ENCODE results near the gene LIN7B.

The LIN7B gene

DNA sequence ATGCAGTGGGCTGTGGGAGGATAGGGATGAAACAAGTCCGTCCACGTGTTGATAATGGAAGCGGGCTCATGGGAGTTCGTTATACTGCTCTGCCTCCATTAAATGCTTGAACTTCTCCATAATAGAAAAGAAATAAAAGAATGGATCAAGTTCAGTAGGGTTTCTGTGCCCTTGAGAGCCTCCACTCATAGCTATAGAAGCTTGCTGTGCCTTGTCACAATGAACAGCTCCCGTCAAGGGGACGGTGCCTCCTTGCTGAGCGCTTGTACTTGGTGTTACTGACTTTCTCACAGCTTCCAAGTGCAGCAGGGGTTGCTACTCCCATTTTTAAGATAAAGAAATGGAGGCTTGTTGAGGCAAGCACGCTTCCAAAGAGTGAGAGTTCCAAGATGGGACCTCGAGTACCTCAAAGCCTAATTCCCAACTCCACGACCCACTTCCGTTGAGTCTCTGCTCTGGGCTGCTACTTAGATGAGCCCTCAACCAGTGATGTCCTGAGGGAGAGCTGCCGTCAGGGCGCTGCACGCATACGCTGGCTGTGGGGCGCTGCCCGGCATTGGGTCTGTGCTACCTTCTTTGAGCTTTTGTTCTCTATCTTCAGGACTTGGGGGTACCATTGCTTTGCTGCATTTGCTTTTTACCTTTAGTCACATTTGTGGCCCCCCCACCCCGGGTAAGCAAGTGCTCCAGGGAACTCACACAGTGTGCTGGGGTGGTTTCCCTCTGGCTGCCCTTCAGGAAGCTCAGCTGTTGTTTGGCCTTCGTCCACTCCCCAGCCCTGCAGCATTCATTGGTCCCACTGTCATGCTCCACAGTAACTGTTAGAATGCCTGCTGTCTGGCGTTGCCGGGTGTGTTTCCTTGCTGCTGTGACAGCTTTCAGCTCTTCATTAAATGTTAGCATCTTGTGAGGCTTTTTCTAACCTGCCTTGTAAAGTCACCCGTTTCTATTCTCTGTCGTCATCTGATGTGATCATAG, 19.4 kb upstream of the LIN7B start:
- DNase-seq (ENCODE audit: low spot score) = no peak

DNA sequence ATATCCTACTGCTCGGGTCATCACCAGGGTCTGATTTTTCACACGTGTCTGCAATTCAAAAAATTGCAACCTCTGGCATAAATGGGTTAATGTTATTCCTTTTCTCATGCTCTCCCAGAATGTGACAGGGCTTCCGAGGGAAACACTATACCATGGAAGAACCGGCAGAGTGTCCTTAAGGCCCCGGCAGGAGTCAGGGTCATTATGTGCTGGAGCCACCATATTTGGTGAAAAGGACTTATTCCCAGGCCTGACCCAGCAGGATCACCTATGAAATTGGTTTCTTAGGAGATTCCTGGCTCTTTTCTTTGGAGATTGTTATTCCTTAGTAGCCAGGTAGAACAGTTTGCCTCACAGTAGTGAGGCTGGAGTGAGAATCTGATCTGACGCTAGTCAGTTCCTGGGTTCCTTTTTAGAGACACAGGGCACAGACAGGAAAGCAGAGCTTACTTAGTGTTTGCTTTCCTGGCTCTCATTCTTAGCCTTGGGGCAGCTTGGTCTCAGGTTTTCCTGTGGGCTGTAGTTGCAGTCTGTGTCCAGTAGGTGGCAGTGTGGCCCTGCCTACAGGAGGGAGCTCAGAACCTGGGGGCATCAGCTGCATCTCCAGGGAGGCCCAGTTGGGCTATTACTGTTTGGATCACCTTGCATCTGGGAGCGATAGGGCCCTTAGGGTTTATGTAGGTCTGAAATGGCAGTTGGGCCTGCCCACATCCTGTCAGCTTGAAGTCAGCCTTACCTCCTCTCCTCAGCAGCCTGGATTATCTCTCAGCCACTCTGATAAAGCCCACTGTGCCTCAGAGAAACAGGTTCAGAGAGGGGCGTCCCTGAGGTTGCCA, 16.5 kb upstream of the LIN7B start:
- peak; percentile 85 for DNase-seq (ENCODE audit: low spot score)

DNA sequence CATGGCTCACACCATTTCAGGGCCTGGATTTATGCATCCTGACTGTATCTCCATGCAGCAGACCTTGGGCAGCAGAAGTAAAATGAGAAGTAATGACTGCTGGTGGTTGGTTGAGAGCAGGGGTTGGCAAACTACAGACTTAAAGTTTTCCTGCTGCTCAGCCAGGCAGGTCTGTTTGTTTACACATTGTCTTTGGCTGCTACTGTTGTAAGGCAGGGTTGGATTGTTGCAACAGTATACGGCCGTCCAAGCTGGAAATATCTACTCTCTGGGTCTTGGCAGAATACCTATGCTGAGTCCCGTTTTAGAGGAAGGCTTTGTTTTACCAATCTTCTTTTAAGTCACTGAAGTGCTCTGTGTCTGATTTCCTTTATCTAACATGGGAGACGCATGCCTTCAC, 15.4 kb upstream of the LIN7B start:
- no peak for DNase-seq (ENCODE audit: low spot score)

GRCh38 chr19:49101160-49101559, 13.0 kb upstream of the LIN7B start:
- DNase-seq (ENCODE audit: low spot score) = no peak

DNA sequence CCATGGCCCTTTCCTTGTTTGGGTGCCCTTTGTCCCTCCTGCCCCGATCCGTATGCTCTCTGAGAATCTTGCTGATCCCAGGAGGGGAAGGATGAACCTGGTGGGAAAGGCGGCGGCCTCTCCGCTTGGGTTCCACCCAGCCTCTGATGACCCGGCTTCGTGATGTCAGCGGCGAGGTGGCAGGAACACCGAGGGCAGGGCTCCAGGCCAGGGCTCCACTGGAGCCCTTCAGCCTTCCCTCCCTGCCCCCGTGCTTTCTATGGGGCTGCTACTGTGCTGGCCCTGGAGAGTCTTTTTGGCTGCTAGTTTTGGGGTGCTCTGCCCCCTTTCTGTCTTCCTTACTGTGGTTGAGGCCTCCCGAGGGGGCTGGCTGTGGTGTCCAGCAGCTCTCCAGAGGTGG, 11.9 kb upstream of the LIN7B start:
- no peak for DNase-seq (ENCODE audit: low spot score)

GRCh38 chr19:49103331-49104085, 10.7 kb upstream of the LIN7B start:
- no peak for DNase-seq (ENCODE audit: low spot score)

GRCh38 chr19:49104229-49104864, 9.8 kb upstream of the LIN7B start:
- peak; percentile 86 for DNase-seq (ENCODE audit: low spot score)

DNA sequence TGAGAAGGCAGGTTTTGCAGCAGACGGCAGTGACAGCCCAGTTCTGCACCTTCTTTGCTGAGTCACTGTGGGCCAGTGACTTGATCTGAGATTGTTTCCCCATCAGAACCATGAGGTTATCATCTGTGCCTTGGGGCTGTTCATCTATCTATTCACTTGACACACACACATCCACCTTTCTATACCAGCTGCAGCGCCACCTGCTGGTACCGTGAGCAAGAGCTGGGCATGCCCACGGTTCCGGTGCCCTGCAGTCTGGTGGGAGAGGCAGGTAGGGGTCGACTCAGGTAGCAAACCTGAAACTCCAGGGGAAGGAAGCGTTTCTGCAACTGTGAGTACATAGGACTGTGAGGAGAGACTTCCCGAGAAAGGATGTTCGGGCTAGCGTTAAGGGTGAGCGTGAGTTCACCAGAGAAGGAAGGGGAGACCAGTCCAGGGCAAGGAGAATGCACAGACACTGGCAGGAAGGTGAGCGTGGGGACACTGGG, 7.5 kb upstream of the LIN7B start:
- DNase-seq (ENCODE audit: low spot score) = peak; percentile 73

GRCh38 chr19:49107625-49108459, 6.3 kb upstream of the LIN7B start:
- DNase-seq (ENCODE audit: low spot score) = no peak

GRCh38 chr19:49109051-49109450, 5.1 kb upstream of the LIN7B start:
- DNase-seq (ENCODE audit: low spot score) = no peak

- DNase-seq (ENCODE audit: low spot score) = no peak
Observed at GRCh38 chr19:49109569-49110233, 4.5 kb upstream of the LIN7B start.

- DNase-seq (ENCODE audit: low spot score) = no peak
Observed at GRCh38 chr19:49110567-49110966, 3.6 kb upstream of the LIN7B start.

GRCh38 chr19:49111218-49111998, 2.8 kb upstream of the LIN7B start:
- no peak for DNase-seq (ENCODE audit: low spot score)

GRCh38 chr19:49114630-49115363, 627 bp downstream of the LIN7B start:
- DNase-seq (ENCODE audit: low spot score) = peak; percentile 79

GRCh38 chr19:49116544-49116943, 2.4 kb downstream of the LIN7B start:
- DNase-seq (ENCODE audit: low spot score) = no peak

GRCh38 chr19:49117677-49118564, 3.8 kb downstream of the LIN7B start:
- DNase-seq (ENCODE audit: low spot score) = no peak
